Occipital lobe (tissue), 2 donors: ENCODE data around the gene WNT3. TPM values are rescaled to one million over a fixed set of nuclear protein-coding genes. Genes with fewer than 3 reads are reported as not detected.

ENCODE experiments used
- DNase-seq: peaks from one replicate; lab custom pipeline; 2025; lab: John Stamatoyannopoulos, UW
- total RNA-seq: library from RNA; depleted of rRNA; stranded (reverse); fragments of >200 nt; gene quantifications from one replicate; pipeline ENCODE4 v1.2.3, GENCODE V29; 2014

WNT3 gene
- total RNA-seq, 1 donor from 2014 or later, result 5.1 TPM

- no peak for DNase-seq
Measured at GRCh38 chr17:46733837-46734475, 84.5 kb downstream of the WNT3 start.

GRCh38 chr17:46732754-46733398, 85.6 kb downstream of the WNT3 start:
- DNase-seq, result no peak

GRCh38 chr17:46732160-46732559, 86.3 kb downstream of the WNT3 start:
- DNase-seq, result no peak

GRCh38 chr17:46730679-46731078, 87.8 kb downstream of the WNT3 start:
- no peak for DNase-seq

GRCh38 chr17:46730026-46730425, 88.5 kb downstream of the WNT3 start:
- no peak for DNase-seq

- DNase-seq, result no peak
Measured at GRCh38 chr17:46727572-46728348, 90.7 kb downstream of the WNT3 start.

- DNase-seq, result no peak
Measured at GRCh38 chr17:46726206-46726605, 92.3 kb downstream of the WNT3 start.

GRCh38 chr17:46722662-46723285, 95.7 kb downstream of the WNT3 start:
- DNase-seq, result no peak

- DNase-seq, result no peak
Measured at GRCh38 chr17:46720408-46720807, 98.1 kb downstream of the WNT3 start.

GRCh38 chr17:46719891-46720290, 98.6 kb downstream of the WNT3 start:
- DNase-seq, result no peak

- no peak for DNase-seq
Measured at GRCh38 chr17:46717999-46718398, 100.5 kb downstream of the WNT3 start.

Other genes with a start within 250 kb of the WNT3 start
- gene ARL17A, start 239.0 kb downstream of the WNT3 start, total RNA-seq, result 10.9 TPM
- 64.6 TPM for gene NSF, start 228.0 kb downstream of the WNT3 start, total RNA-seq
- not detected for gene WNT9B, start 32.9 kb upstream of the WNT3 start, total RNA-seq
- gene GOSR2, start 104.5 kb upstream of the WNT3 start, total RNA-seq, result 40.7 TPM
- gene RPRML, start 160.6 kb upstream of the WNT3 start, total RNA-seq, result 16.1 TPM